Endothelial cell of umbilical vein (primary cell): ENCODE results near the gene CCR8. TPM values are rescaled to one million over a fixed set of nuclear protein-coding genes. Genes with fewer than 3 reads are reported as not detected.

Experiments
- BruUV-seq: library from RNA; stranded (reverse); fragments of 400-500 nt; replicated peaks from 2 replicates; lab custom pipeline; 2021; lab: Mats Ljungman, UMichigan
- CTCF ChIA-PET: fragments of 300-600, 350-600 bp; sonication (Branson Sonifier 250); formaldehyde crosslinking; loops from one replicate; lab custom pipeline; 2021; ENCODE audit warnings: antibody characterized with exemption, inconsistent platforms; lab: Charles Lee
- POLR2A ChIA-PET: fragments of 300-600, 350-600 bp; sonication (Branson Sonifier 250); formaldehyde crosslinking; loops from one replicate; lab custom pipeline; 2021; ENCODE audit warnings: antibody characterized with exemption, inconsistent platforms; lab: Charles Lee
- DNase-seq: peaks from one replicate; pipeline ENCODE4 v3.0.0-alpha.2; 2011; ENCODE audit warnings: low read depth, low spot score
- FAIRE-seq: peaks from 2 replicates; lab custom pipeline; 2011; peaks lifted over from hg19 to GRCh38; lab: Jason Lieb, UNC
- H2AFZ ChIP-seq: 2 replicates; pipeline ENCODE4 v1.6.0; 2012; ENCODE audit warnings: low read depth, low read length, control low read depth, inconsistent platforms
- H3K27ac ChIP-seq: 2 replicates; pipeline ENCODE4 v1.5.1; 2011; ENCODE audit warnings: low read depth, mild to moderate bottlenecking, control low read depth, low read length, moderate library complexity; ENCODE audit not compliant: insufficient read depth
- H3K27me3 ChIP-seq, 2 experiments: 2 replicates each; pipeline versions ENCODE4 v1.6.0 to v1.6.1; 2011; ENCODE audit warnings: low read length in 2 of 2, mixed read lengths in 1 of 2; ENCODE audit not compliant: control insufficient read depth in 2 of 2, insufficient read depth in 2 of 2
- H3K36me3 ChIP-seq, 2 experiments: 2 replicates in 1 of 2; 3 replicates in 1 of 2; pipeline ENCODE4 v1.5.1; 2011; ENCODE audit warnings: low read length in 2 of 2, mild to moderate bottlenecking in 1 of 2, moderate library complexity in 1 of 2; ENCODE audit not compliant: control insufficient read depth in 2 of 2, insufficient read depth in 2 of 2; ENCODE audit errors: extremely low read depth in 1 of 2
- H3K4me1 ChIP-seq: 3 replicates; pipeline ENCODE4 v1.5.1; 2011; ENCODE audit warnings: mild to moderate bottlenecking, low read length; ENCODE audit not compliant: control insufficient read depth, insufficient read depth; ENCODE audit errors: extremely low read depth
- H3K4me2 ChIP-seq: 2 replicates; pipeline ENCODE4 v1.6.1; 2011; ENCODE audit warnings: low read length, control low read depth, mixed read lengths; ENCODE audit not compliant: insufficient read depth
- H3K4me3 ChIP-seq, 3 experiments: fragments of 200-600 bp in 1 of 3; sonication (generic), shearing (Covaris generic) in 1 of 3; replicated peaks in 1 of 3; 2 replicates each; pipeline ENCODE4 v1.5.1; 2011 to 2016; ENCODE audit warnings: control low read depth in 3 of 3, low read length in 3 of 3, mild to moderate bottlenecking in 2 of 3, inconsistent platforms in 1 of 3, low read depth in 1 of 3, moderate library complexity in 1 of 3; ENCODE audit not compliant: insufficient read depth in 1 of 3
- H3K79me2 ChIP-seq: 2 replicates; pipeline ENCODE4 v1.6.0; 2012; ENCODE audit warnings: low read length, inconsistent platforms; ENCODE audit not compliant: control insufficient read depth, insufficient read depth
- H3K9ac ChIP-seq: replicated peaks from 2 replicates; pipeline ENCODE3; 2011; ENCODE audit warnings: low read length, control low read depth; ENCODE audit not compliant: insufficient read depth; ENCODE audit errors: extremely low read depth
- H3K9me1 ChIP-seq: replicated peaks from 3 replicates; pipeline ENCODE4 v1.6.0; 2011; ENCODE audit warnings: mild to moderate bottlenecking, low read length; ENCODE audit not compliant: control insufficient read depth, insufficient read depth; ENCODE audit errors: extremely low read depth
- H3K9me3 ChIP-seq: replicated peaks from 2 replicates; pipeline ENCODE4 v1.5.1; 2012; ENCODE audit warnings: low read length, inconsistent platforms; ENCODE audit not compliant: control insufficient read depth, insufficient read depth
- H4K20me1 ChIP-seq: replicated peaks from 2 replicates; pipeline ENCODE3; 2011; ENCODE audit warnings: mild to moderate bottlenecking, low read length; ENCODE audit not compliant: control insufficient read depth, insufficient read depth; ENCODE audit errors: extremely low read depth
- CTCF ChIP-seq, 2 donors: IDR thresholded peaks; 1 replicate in 1 of 2; 2 replicates in 1 of 2; pipeline ENCODE4 v1.5.1; 2011; ENCODE audit warnings: low read length in 2 of 2, mild to moderate bottlenecking in 2 of 2, moderate library complexity in 2 of 2, control low read depth in 1 of 2, inconsistent platforms in 1 of 2, low read depth in 1 of 2; ENCODE audit not compliant: insufficient read depth in 1 of 2; ENCODE audit errors: extremely low read depth in 1 of 2
- EZH2 ChIP-seq: IDR thresholded peaks from 2 replicates; pipeline ENCODE4 v1.6.1; 2012; ENCODE audit warnings: borderline replicate concordance, low read depth, mild to moderate bottlenecking, moderate library complexity, low read length, inconsistent platforms; ENCODE audit not compliant: severe bottlenecking
- FOS ChIP-seq: IDR thresholded peaks from 2 replicates; pipeline ENCODE4 v1.6.1; 2011; ENCODE audit warnings: mild to moderate bottlenecking, low read length, moderate library complexity, borderline replicate concordance; ENCODE audit not compliant: insufficient read depth
- GATA2 ChIP-seq: IDR thresholded peaks from 2 replicates; pipeline ENCODE4 v1.7.0; 2011; ENCODE audit warnings: low read depth, mild to moderate bottlenecking, moderate library complexity, mixed read lengths, low read length; ENCODE audit not compliant: insufficient read length, insufficient read depth
- JUN ChIP-seq: IDR thresholded peaks from 2 replicates; pipeline ENCODE4 v1.6.1; 2011; ENCODE audit warnings: borderline replicate concordance, low read depth; ENCODE audit not compliant: insufficient read length, insufficient read depth
- MAX ChIP-seq: IDR thresholded peaks from 2 replicates; pipeline ENCODE4 v1.6.1; 2011; ENCODE audit not compliant: insufficient read depth, insufficient read length
- MYC ChIP-seq: IDR thresholded peaks from one replicate; pipeline ENCODE4 v1.6.1; 2011; ENCODE audit warnings: mild to moderate bottlenecking, low read depth, low read length
- POLR2A ChIP-seq: IDR thresholded peaks from 2 replicates; pipeline ENCODE4 v1.6.1; 2012; ENCODE audit warnings: low read depth, mild to moderate bottlenecking, control low read depth, low read length
- POLR2AphosphoS5 ChIP-seq: IDR thresholded peaks from 2 replicates; pipeline ENCODE4 v1.6.1; 2012; ENCODE audit warnings: low read depth, mild to moderate bottlenecking, control low read depth, low read length, moderate library complexity; ENCODE audit not compliant: insufficient read depth
- dilution Hi-C: fragments of 300-500 bp; cut with MboI; formaldehyde crosslinking; loops from one replicate; pipeline ENCODE4 v1.15.0; 2019; ENCODE audit warnings: low sequenced_read_pairs; ENCODE audit not compliant: extremely low pct_ligation_motif_present
- intact Hi-C: fragments of 100-400 bp; cut with micrococcal nuclease; formaldehyde crosslinking; loops from one replicate; pipeline ENCODE4 v1.10.0; 2022
- polyA plus RNA-seq, 4 experiments: library from polyadenylated mRNA; depleted of rRNA in 3 of 4; stranded (reverse) in 3 of 4; unstranded in 1 of 4; fragments of >200 nt; gene quantifications; 2 replicates each; pipeline versions ENCODE4 v1.2.1 to v1.2.3, GENCODE V29; 2011 to 2012; ENCODE audit warnings: missing spikeins in 1 of 4
- total RNA-seq: library from RNA; stranded (reverse); gene quantifications from 2 replicates; pipeline ENCODE4 v1.2.3, GENCODE V29; 2021

CCR8 gene
- total and polyA plus RNA-seq, 2 donors (not counting 3 experiments of a cell fraction or from before 2014, with no cell fraction given), result not detected

GRCh38 chr3:39302178-39302577 is 27.3 kb upstream of the CCR8 start:
- H3K27ac ChIP-seq, result no peak overlapping the region
- H3K27me3 ChIP-seq, result peaks cover 2 to 4% of the 10 kb centered on the region in 2 experiments
- no peaks in the 10 kb centered on the region for H3K9me3 ChIP-seq
- no peak for FAIRE-seq
- H4K20me1 ChIP-seq, result no peaks in the 10 kb centered on the region
- H3K9ac ChIP-seq, result no peak overlapping the region
- ChIA-PET CTCF (interaction anchor here (1.3 kb wide), 1 partner anchor 76 kb away, joined by 3 read pairs; no protein-coding TSS in a partner anchor), POLR2A (no interaction called here)
- TF ChIP-seq CTCF (IDR thresholded peaks at IDR 0.05; ENCODE audit: extremely low read depth in 1 of 2, insufficient read depth in 1 of 2, low read depth in 1 of 2, low read length in 2 of 2), result no peak
- no peak for TF ChIP-seq EZH2
- TF ChIP-seq MYC, result no peak
- no peak for TF ChIP-seq POLR2A
- no peak for TF ChIP-seq JUN
- no peak for TF ChIP-seq GATA2
- no peak for TF ChIP-seq POLR2AphosphoS5
- no peak for TF ChIP-seq FOS
- TF ChIP-seq MAX, result no peak
- no peak overlapping the region for H3K4me3 ChIP-seq
- no peaks in the 10 kb centered on the region for H3K79me2 ChIP-seq
- intact Hi-C loops (no loop called here), dilution Hi-C loops (no loop called here)
- H3K36me3 ChIP-seq, result no peaks in the 10 kb centered on the region
- H3K9me1 ChIP-seq, result no peaks in the 10 kb centered on the region
- H3K4me2 ChIP-seq, result no peak overlapping the region
- H2AFZ ChIP-seq, result no peak overlapping the region
- no peak for DNase-seq
- no TSS peak for BruUV-seq
- no peaks in the 10 kb centered on the region for H3K4me1 ChIP-seq
